GM18511 (cell line): ENCODE data around the gene TH.

Experiments
- ATAC-seq: cut with Tn5 transposase; IDR thresholded peaks from one replicate; pipeline ENCODE4 v1.9.1; 2021; ENCODE audit warnings: mild to moderate bottlenecking, moderate library complexity; ENCODE audit not compliant: unreplicated experiment

Gene TH

DNA sequence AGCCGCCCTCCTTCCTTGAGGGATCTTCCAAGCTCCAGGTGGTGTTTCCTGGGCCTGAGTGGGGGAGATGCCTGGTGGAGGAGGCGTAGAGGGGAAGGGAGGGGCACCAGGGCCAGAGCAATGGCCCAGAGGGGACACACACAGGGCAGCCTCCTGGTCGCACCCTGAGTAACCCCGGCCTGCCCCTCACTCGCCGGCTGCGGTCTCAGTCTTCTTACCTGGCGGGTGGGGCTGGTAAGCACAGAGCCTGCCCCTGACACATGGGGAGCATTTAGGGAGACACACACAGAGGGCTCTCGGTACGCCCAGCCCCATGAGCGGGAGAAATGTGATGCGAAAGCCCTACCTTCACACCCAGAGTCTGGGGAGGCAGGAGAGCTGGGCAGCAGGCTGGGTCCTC is 56.3 kb downstream of the TH start:
- no peak for ATAC-seq

- ATAC-seq: no peak
These were observed 57.0 kb downstream of the TH start for GRCh38 chr11:2114430-2115241.
